NCI-H82 (cell line): ENCODE measurements around the gene SRGAP2.
"Not testable (repeated sequence)": the region's sequence is repeated elsewhere in the genome, so short reads cannot be mapped to it uniquely, and the experiment has no call there.

ENCODE experiments used
- DNase-seq: peaks from one replicate; lab custom pipeline; 2025; lab: John Stamatoyannopoulos, UW

Gene SRGAP2

DNA sequence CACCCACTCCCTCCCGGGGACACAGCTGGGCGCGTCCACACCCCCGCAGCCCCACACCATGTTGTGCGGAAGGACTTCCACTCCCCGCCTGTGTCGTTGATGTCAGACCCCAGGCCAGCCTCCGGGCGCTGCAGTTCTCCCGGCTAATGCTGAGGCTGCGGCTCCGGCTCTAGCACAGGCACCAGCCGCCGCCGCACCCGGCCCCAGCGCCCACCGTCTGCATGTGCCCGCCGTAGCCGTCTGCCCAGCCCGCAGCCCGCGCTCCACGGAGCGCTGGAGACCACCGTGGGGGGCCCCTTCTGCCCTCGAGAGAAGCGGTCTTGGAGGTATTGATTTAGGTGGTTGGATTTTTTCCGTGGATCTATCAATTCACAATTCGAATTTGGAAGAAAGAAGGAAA is 2.2 kb downstream of the SRGAP2 start:
- not testable (repeated sequence) for DNase-seq

DNA sequence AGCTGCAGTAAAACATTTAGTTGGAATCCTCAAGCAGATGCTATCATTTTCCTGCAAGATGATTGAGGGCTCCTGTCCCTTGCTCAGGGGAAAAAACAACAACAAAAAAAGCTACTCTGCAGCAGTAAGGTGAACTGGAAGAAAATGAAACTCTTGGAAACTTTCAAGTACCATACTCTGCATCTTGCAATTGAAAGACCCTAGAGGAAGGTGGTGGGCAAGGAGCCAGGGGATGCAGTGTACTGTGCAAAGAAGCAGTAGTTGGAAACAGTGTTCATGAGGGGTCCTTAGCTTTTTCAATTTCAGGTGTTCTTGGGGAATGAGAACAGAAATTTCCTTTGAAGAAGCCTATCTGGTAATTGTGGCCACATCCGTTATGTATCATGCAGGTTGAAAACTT is 7.5 kb downstream of the SRGAP2 start:
- not testable (repeated sequence) for DNase-seq

DNA sequence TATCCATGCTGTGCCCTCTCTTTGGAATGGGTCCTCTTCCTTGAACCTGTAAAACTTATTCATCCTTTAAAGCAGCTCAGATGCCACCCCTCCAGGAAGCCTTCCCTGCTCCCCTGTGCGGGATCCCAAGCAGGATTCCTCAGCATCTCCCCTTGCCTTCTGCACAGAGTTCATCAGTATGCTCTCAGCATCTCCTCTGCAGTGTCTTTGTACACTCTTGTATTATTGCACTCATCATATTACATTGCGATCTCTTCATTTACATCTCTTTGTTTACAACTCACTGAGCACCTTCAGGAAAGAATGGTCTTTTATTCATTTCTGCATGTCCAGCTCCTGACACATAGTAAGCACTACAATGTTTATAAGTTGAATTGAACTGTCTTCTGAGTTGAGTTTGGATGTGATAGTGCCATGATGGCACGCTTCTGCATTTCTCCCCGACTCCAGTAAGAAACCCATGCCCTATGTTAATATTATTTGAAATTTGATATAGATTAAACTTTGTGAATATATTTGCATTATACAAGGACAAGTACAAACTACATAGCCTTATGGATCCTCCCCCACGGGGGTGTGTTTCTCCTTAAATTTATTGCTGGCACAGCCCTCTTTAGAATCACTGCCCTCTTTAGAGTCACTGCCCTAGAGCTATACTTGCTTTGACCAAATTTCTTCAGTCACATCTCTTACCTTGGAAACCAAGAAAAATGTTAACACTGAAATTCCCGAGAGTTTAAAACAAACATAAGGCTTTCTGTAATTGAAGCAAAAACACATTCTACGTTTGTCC is 12.5 kb downstream of the SRGAP2 start:
- not testable (repeated sequence) for DNase-seq

DNA sequence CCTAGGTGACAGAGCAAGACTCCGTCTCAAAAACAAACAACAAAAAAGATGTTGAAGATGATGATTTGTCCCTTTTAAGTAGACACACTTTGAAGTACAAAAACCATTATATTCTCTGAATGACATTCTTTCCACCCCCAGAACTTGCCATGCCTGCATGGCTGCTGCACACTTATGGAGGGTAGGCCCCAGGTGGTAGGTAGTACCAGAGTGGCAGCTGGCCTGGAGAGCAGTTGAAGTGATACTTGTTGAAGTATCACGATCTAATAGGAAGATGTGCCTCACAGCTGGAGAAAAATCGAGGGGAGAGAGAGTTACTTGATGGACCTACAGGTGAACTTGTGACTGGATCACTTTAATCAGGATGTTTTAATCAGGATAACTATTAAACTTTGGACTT is 14.9 kb downstream of the SRGAP2 start:
- not testable (repeated sequence) for DNase-seq

DNA sequence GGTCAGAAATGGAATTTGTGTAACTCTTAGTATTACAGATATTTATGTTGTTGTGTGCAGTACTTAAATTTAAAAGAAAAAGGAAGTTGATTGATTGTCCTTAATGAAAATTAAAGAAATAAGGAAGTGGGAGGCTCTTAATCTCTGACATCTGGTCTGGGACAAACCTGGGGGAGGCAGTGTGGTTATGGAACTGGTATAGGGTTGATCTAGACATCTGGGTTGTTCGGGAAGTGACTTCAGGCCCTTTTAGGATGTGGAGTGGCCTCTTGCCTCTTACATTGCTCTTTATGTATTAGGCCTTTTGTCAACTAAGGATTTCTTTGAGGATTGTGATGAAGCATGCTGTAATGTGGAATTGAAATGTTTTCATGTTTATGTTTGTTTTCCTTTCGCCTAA is 15.4 kb downstream of the SRGAP2 start:
- DNase-seq = not testable (repeated sequence)

DNA sequence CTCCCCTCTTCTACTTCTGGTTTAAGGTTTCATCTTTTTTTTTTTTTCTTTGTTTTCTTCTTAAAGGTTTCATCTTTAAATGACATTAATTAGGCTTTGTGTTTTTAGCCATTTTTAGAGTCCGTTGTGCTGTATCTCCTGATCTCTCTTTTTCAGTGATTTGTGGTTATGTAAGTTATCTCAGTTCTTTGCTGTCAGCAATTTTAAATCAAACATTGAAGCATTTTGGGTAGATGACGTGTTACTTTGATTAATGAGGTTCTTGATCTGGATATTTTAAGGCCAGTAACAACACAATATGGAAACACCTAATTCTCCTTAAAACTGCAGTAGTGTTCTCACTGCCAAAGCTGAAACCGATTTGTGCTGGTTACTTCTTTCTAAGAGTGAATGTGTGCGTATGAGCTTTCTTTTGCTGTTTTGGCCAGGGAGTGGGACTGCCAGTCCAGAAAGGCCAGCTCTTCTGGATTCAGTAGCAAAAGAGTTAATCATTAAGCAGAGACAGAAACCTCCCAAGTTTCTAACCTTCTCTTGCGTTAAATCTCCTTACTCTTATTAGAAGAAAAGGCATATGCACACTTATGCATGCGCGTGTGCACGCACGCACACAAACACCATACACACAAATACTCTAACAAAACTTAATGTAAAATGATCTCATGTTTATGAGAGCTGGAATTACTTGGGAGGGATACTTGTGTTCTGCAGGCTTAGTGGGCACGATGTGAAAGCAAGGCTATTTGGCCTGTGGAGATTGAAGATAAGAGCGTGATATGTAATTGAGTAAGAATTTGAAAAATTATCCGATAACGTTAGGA is 16.4 kb downstream of the SRGAP2 start:
- DNase-seq = not testable (repeated sequence)

DNA sequence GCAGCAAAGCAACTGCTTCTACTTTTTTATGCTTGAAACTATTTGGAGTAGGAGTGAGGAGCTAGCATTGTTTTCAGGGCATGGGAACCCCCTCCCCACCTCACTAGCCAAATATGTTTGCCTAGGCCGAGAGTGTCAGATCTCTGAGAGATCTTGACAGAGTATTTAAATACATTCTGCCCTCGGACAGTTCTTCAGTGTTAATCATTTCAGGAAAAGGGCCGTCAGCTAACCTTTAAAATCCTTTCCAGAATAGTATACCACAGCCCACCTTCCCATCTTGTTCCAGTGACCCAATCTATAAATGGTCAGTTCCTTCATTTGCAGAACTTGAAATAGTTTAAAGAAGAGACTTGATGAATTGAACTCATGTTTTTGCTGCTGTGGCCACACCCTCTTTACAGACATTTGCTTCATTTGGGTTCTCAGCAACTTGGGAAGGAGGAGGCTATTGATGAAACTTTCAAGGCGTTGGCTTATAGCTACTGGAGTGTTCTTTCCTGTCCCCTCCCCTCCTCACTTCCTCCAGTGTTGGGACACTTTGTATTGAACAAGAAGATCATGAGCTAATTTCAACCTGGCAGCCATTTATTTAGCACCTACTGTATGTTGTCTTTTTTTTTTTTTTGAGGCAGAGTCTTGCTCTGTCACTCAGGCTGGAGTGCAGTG is 17.1 kb downstream of the SRGAP2 start:
- DNase-seq = not testable (repeated sequence)

DNA sequence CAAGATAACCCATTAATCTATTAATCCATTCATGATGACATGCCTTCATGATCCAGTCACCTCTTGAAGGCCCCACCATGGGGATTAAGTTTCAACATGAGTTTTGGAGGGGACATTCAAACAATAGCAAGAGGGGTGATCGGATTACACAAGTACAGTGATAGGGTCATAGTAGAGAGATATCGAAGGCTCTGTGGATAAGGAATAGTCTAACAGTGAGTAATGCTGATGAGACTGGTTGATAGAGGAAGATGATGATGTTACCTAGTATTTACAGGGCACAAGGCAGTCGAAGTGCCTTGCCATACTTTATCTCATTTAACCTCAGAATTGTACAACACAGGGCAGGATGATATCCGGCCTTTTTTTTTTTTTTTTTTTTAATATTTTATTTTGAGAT is 18.2 kb downstream of the SRGAP2 start:
- DNase-seq = not testable (repeated sequence)

DNA sequence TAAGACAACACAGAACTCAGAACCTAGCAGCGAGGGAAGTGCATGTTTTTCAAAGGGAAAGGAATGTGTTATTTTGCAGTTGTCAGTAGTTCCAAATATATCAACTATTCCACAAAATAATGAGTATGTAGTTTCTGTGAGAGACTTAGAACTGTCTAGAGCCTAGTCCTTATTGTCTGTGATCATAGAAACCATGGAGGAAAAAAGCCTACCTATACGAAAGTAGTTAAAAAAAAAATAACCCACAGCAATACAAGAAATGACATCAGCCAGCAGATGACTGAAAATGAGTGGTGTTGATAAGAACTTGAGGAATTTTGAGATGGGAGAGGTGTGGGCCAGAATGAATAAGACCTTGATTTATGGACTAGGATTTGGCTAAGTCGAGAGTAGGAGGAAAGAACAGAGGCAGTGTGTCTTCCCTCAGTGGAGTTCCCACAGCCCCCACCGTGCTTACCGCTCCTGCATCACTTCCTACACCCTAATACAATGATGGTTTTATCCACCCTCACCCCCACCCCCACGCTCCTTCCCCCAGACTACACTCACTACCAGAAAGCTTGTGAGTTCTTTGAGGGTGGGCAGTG is 20.9 kb downstream of the SRGAP2 start:
- DNase-seq = not testable (repeated sequence)

DNA sequence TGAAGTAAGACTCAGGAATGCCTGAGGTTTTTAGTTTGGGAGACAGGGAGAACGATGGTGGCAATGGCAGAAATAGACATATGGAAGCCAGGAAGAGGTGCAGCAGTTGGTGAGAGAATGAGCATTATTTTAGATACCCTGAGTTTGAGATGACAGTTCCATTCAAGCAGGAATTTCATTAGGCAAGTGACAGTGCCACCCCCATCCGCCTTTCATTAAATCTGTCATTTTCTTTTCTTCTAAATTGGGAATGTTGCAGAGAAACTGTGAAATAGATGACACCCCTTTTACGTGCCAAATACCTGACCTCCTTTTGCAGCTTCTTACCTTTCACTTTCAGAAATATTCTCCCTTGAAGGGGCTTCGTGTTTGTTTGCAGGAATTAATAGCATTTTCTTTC is 22.0 kb downstream of the SRGAP2 start:
- DNase-seq = not testable (repeated sequence)

DNA sequence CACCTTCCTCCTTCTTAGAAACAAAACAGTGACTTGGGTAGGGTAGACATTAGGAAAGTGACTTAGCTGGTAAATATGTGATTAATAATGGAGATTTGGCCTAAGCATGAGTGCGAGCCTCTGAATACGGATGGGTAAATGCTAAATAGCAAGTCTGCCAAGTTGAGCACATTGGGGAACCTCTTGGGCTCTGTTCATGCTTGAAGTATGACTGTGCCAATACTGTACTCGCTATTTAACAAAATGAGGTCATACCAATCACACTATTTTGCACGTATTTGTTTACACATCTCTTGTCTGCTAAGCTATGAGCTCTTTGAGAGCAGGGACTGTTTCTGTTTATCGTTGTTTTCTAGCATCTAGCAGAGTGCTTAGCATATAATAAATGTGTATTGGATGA is 23.5 kb downstream of the SRGAP2 start:
- DNase-seq = not testable (repeated sequence)

DNA sequence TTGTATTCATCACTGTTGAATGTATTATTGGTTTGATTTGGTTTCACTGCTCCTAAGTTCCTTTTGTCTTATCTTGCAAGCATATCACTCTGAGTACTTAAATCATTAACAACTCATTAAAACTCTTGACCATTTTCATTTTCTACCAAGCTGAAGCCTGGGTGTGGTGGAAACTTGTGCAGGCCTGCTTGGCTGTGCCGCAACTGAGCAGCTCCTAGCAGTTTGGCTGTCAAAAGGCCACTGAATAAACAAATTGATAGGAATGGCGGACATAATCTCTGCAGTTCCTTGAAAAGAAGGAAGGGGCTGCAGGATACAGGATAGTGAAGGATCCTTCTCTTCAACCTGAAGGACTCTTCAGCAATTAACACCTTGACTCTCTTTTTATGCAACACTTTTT is 25.9 kb downstream of the SRGAP2 start:
- not testable (repeated sequence) for DNase-seq

DNA sequence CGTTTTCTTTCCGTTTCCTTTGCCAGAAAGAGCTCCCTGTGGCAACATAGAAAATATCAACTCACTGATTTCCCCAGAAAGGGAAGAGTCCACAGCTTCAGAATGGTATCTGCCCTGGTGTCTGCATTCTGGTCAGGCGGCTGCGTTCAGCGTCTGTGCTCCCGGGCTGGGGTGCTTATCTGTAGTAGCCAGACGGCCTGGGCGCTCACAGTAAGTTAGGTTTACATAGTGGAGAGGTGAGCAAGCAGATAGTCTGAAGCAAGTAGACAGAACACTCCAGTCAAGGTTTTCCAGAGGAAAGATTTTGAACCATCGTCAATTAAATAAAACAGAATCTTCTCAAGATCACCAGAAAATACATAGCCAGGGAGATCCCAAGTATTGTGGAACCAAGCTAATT is 28.6 kb downstream of the SRGAP2 start:
- not testable (repeated sequence) for DNase-seq

DNA sequence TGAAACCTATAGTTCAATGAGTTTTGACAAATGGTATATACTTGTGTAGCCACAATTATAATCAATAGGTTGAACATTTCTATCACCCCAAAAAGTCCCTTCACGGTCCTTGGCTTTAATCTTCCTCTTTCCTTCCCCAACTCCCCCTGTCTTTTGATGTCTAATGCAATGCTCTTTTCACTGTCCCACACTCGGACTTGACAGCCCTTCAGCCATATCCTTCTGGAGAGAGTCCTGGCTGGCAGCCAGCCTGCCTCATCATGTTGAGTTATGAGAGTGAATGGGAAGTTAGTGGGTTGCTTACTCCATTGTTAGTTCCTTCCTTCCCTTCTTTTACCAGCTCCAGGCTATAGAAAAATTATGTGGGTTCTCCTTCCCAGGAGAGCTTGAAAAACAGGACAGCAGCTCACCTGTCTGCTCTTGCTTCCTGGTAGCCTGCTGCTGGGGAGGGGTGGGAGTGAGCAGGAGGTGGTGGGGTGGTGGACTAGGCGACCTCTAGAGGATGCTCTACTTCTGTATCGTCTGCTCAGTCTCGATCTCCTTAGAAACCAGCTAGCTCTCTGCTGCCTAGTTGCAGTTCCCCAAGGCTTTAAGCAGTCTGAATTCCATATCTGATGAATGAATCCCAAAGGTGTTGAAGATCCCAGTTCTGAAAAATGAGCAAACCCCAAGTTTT is 29.8 kb downstream of the SRGAP2 start:
- not testable (repeated sequence) for DNase-seq

DNA sequence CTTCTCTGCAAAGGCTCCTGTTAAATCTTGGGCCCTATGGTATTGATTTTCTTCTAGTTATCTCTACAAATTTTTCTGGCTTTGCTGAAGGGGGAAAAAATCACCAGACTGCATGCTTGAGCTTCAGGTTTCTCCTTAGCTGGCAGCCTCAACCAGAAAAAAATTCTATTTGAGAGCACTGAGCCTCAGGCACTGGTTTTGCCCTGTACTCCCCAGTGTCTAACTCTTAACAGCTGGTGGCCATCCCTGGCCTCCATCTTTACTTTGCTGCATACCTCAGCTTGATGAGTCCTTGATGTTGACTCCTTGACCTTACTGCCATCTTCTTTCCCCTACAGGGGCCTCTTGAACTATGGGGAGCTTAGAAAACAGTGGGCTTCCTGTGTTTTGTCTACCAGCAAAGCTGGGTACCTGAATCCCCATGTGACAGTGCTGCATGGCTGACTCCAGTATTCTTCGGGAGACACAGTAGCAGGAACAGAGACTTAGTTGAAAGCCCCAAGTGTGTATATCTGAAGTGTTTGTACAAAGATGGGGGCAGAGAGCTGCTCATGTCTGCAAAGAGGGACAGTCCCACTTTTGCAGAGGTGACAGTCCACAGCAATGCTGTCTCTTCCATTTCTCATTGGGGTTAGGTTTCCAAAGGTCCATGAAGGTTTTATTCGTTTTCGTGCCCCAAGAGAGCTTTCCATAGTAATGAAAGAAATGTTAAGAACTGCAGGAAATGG is 31.0 kb downstream of the SRGAP2 start:
- not testable (repeated sequence) for DNase-seq

DNA sequence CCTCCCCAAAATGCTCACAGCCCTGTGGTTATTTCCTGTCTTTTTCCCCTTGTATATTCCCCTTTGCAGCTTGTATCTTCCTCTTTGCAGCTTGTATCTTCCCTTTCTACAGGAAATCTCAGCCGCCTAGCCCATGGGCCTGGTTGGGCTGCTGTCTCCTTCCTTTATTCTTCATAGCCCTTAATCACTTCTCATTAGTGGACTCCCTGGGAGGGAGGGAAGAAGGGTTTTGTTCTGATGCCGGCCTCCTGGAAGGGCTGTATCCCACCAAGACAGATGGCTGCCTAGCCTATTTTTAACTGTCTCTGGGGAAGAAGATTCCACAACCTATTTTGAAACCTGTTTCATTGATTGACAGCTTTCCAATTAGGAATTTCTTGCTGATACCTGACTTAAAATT is 31.8 kb downstream of the SRGAP2 start:
- DNase-seq = not testable (repeated sequence)

DNA sequence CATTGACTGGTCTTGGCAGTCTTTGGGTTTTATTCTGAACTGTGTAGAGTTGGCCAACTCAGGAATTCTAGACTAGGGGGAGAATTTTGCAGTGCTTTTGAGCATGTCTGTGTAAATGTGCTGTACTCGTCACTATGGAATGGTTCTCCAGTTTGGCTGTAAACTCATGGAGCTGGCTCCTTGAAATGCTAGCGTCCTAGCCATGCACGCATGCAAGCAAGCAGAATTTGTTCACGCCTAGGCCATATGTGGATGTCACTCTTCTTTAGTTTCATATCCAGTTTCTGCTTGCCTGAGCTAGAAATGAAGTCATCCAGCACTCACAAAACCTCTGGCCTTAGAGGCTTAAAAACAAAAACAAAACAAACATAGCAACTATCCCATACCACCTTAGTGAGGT is 36.9 kb downstream of the SRGAP2 start:
- DNase-seq = not testable (repeated sequence)

DNA sequence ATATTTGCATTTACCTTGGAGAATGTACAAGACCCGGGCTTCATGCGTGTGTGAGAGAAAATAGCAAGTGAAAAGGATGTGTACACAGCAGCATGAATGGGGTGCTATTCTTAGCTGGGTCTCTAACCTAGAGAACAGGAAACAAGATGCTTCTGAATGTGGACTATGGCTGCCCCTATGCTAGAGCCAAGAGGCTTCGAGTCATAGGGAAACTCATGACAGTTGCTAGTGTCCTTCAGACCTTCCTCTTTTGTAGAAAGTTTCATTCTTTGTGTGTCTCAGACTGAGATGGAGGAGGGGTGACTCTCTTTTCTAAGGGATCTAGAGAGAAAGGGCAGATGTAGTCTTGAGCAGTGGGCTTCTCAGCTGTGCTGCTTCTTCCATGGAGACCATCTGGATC is 40.0 kb downstream of the SRGAP2 start:
- DNase-seq = not testable (repeated sequence)

DNA sequence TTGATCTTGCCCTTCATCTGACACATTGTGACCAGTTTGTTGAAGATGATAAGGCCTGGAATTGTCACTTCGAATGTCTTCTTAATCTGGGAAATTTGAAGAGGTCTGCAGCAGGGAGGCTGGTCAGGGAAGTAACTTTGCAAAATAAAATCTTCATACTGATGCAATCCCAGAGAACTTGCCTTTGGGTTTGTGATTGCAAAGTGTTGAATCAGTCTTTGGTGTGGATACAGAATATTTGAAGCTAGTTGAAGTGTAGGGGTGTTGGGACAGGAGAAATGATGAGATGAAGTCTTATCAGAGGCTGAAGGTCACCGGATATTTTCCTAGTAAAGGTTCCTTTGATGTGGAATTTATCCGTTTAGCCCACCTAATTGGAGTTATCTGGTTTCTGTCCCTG is 42.1 kb downstream of the SRGAP2 start:
- DNase-seq = not testable (repeated sequence)

DNA sequence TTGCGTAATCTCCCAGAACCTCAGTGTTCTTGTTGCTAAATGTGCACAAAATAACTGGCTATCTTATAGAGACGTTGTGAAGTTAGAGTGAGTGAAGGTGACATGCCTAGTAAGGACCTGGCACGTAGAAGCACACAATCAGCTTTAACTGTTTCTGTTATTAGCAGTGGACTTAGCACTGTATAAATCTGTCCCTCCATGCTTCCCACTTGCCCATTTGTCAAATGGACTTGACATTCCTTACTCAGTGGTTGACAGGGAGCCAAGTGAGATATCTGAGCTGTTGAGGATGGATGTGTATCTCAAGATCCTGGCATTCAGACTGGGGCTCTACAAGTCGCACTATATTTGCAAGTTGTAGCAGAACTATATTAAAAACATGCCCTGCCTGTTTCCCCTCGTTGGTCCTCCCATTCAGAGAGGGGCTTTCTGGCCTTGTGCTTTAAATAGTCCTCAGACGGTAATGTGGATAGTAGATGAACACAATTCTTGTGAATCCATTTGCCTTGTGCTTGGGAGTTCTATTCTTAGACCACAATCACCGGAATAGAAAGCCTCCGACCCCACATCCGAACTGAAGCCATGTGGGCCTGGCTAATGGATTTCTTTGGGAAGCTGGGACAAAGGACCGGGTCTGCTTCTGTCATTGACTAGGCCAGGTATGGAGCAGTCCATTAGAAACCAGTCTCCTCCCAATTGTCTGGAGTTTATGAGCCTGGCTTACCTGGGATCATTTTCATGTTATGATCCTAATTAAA is 43.0 kb downstream of the SRGAP2 start:
- DNase-seq = not testable (repeated sequence)
